HG02610 (cell line): Measurements from ENCODE around the gene NDUFS1.
"Not testable (repeated sequence)": the region's sequence is repeated elsewhere in the genome, so short reads cannot be mapped to it uniquely, and the experiment has no call there.

Experiments used
- ATAC-seq: cut with Tn5 transposase; IDR thresholded peaks from one replicate; pipeline ENCODE4 v1.9.1; 2021; ENCODE audit warnings: mild to moderate bottlenecking, moderate library complexity; ENCODE audit not compliant: unreplicated experiment

The NDUFS1 gene

DNA sequence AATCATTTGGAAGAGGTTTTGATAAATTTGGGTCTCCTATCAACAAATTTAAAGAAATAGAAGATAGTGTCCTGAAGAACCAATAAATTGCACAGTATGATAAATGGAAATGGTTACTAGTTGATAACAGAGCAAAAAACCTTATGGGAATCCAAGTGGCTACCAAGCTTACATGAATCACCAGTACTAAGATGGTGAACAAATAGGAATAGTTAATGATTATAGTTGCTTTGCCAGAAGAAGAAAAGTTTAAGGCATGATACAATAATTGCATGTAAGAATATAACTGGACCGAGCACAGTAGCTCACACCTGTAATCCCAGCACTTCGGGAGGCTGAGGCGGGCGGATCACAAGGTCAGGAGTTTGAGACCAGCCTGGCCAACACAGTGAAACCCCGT is 53.7 kb downstream of the NDUFS1 start:
- ATAC-seq: no peak

DNA sequence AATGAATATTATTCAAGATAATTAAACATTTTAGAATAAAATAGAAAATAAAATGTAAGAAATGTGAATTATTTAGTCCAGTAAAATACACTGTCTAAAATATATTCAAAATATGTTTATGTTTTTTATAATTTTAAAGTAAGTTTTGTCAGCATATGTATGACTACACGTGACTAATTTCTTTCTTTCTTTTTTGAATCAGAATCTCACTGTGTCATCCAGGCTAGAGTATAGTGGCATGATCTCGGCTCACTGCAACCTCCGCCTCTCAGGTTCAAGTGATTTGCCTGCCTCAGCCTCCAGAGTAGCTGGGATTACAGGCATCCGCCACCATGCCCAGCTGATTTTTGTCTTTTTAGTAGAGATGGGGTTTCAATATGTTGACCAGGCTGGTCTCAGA is 54.2 kb downstream of the NDUFS1 start:
- ATAC-seq: no peak

- not testable (repeated sequence) for ATAC-seq
Observed at GRCh38 chr2:206098872-206099271, 60.4 kb downstream of the NDUFS1 start.

- no peak for ATAC-seq
Observed at GRCh38 chr2:206098471-206098870, 60.8 kb downstream of the NDUFS1 start.

- ATAC-seq: no peak
Observed at GRCh38 chr2:206096876-206097275, 62.4 kb downstream of the NDUFS1 start.

GRCh38 chr2:206095536-206096332 is 63.5 kb downstream of the NDUFS1 start:
- ATAC-seq: no peak

DNA sequence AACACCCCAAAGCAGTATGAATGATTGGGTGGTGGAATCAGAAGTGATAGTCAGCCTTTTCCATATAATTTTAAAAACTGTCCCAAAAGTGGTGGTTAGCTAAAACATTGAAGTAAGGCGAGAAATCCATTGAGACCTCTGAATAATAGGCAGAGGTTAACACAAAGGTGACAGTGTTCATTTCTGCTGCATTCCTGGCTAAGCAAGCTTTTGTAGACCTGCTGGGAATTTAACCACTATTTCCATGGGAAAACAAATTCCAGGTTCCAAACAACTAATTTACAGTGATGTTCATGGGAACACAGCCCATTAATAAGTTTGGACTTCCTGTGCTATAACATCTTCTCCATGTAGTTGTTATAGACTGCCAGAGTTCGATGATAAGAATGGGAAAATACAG is 66.9 kb downstream of the NDUFS1 start:
- ATAC-seq: no peak

- ATAC-seq: no peak
Observed at GRCh38 chr2:206088248-206088647, 71.0 kb downstream of the NDUFS1 start.

DNA sequence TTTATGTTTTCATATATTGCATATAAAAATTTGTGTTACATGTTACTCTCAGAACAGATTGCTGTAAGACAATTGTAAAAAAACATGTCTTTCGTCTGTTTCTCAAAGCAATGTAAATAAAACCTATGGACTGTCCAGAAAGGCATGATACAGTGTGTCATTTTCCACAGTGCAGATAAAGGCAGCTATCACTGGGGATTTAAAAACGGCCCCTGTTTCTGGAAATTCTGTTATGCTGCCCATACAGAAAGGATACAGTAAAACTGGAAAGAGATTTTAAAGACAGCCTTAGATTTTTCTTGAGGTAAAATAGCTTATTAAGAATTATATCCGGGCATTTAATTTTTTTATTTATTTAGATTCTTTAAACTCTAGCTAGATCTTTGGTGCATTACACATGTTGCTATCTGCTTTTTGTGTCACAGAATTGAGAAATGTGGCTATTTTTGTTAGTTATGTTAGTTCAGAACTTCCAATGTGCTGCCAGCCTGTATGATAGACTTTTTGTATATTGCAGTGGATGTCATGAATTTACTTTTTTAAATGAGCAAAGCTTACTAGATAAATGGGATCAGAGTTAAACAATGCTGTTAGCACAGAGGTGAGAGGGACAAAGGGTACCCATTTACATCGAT is 72.4 kb downstream of the NDUFS1 start:
- no peak for ATAC-seq

GRCh38 chr2:206085742-206086445 is 73.3 kb downstream of the NDUFS1 start, which contains the start of gene INO80D:
Gene INO80D (minus strand): TSS chr2:206086174. CDS start chr2:206063016, 23,158 bp downstream.
- peak; percentile 87 for ATAC-seq

- peak; percentile 24 for ATAC-seq
Observed at GRCh38 chr2:206084870-206085741, 74.1 kb downstream of the NDUFS1 start.

- ATAC-seq: no peak
Observed at GRCh38 chr2:206084439-206084869, 74.8 kb downstream of the NDUFS1 start.

- ATAC-seq: peak; percentile 25
Observed at GRCh38 chr2:206083602-206084438, 75.4 kb downstream of the NDUFS1 start.

- no peak for ATAC-seq
Observed at GRCh38 chr2:206082298-206082843, 76.9 kb downstream of the NDUFS1 start.

DNA sequence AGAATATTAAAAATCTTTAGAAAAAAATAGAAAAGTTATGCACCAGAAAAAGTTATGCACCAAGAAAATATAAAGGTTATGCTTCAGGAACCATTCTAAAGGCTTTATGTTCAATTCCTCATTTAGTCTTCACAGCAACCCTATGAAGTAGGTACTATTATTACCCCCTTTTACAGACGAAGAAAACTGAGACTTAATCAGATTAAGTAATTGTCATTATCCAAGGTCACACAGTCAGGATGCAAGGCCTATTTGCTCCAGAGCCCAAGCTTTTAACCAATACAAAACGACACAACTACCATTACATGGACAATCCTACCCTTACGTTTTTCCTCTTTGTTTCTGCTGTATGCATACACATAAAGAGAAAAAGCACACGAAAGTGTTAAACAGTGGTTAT is 78.3 kb downstream of the NDUFS1 start:
- no peak for ATAC-seq

- ATAC-seq: no peak
Observed at GRCh38 chr2:206079699-206080465, 79.4 kb downstream of the NDUFS1 start.

DNA sequence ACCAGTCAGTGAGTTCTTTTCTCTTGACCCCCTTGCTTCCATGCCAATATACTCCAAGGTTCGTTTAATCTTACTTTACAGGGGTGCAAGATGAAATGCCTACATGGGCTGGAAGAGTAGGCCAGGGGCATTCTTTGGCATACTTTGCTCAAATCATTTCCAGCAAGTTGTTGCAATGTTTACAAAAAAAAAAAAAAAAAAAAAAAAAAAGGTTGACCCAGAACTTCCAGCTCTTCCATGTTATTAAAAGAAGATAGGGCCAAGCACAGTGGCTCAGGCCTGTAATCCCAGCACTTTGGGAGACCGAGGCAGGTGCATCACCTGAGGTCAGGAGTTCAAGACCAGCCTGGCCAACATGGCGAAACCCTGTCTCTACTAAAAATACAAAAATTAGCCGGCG is 81.4 kb downstream of the NDUFS1 start:
- not testable (repeated sequence) for ATAC-seq

GRCh38 chr2:206075113-206075512 is 84.1 kb downstream of the NDUFS1 start:
- ATAC-seq: no peak

- ATAC-seq: no peak
Observed at GRCh38 chr2:206071807-206072206, 87.4 kb downstream of the NDUFS1 start.
